Activated CD8-positive, alpha-beta memory T cell treated with anti-CD3 and anti-CD28 coated beads, Interleukin-2, amount 50 U/mL, for 48 hours (primary cell): ENCODE measurements around the gene GMDS.

ENCODE experiments used
- DNase-seq: peaks from one replicate; pipeline ENCODE4 v3.0.0-alpha.2; 2020

The GMDS gene

DNA sequence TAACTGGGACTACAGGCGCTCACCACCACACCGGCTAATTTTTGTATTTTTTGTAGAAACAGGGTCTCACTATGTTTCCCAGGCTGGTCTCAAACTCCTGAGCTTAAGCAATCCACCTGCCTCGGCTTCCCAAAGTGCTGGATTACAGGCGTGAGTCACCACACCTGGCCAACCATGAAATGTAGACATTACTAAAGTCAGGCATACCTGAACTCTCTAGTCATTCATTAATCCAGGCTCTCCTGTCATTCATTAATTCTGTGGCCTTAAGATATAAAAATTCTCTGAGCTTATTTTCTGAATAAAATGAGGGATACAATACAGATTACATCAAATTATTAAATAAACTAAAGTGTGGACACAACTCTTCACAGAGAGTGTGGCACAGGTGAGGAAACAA lies 159.7 kb downstream of the GMDS start:
- no peak for DNase-seq

DNA sequence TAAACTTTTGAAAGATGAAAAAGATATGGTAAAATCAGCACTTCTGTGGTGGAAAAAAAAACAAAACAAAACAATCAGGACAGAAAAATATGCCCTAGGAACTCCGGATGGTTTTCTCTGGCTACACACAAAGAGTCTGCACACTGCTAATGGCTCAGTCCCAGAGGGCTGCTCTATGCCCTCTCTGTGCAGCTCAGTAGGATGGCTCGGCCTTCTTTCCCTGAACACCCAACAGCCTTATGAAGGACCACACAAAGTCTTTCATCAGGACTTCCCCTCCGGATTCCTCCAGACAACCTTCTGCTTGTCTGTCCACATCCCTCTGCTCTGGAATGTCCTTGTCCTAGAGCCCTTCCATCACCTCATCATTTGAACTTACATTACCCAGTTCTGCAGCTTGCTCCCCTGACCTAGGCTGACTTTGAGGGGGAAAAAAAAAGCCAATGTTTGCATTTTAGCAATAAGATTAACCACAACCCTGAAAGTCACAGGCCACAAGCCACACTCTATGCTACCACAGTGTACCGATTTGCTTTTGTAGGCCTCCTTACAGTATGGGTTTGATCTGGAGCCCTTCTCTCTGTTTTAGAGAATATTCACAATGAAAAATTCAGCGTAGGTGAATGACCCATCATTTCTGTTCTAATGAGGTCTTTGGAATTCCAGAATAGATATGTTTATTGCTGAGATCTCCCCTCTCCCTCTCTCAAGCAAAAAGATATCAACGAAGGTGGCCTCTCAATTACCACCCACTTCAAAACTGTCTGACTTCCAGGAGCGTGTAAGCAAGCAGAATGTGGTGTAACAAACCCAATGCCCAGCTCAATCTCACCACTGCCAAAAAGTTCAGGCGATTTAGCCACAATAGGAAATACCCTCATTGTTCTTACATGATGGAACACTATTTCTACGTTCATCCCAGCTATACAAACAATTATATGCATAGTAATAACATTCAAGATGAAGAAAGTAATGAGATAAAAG lies 164.0 kb downstream of the GMDS start:
- DNase-seq, result no peak

DNA sequence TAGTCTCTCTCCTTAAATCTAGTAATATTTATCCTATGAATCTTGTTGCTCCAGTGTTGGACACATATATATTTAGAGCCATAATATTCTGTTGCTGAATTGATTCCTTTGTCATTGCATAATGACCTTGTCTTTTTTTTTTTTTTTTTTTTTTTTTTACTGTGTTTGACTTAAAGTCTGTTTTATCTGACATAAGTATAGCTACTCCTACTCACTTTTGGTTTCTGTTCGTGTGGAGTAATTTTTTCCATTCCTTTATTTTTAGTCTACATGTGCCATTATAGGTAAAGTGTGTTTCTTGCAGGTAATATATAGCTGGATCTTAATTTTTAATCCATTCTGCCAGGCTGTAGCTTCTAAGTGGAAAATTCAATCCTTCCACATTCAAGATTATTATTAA lies 166.5 kb downstream of the GMDS start:
- no peak for DNase-seq

DNA sequence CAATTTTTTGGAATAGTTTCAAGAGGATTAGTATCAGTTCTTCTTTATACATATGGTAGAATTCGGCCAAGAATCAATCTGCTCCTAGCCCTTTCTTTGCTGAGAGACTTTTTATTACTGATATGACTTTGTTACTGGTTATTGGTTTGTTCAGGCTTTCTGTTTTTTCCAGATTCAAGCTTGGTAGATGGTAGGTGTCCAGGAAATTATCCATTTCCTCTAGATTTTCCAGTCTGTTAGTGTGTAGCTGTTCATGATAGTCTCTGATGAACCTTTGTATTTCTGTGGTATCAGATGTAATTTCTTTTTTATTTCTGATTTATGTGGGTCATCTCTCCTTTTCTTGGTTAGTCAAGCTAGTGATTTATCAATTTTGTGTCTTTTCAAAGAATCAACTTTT lies 167.6 kb downstream of the GMDS start:
- no peak for DNase-seq

DNA sequence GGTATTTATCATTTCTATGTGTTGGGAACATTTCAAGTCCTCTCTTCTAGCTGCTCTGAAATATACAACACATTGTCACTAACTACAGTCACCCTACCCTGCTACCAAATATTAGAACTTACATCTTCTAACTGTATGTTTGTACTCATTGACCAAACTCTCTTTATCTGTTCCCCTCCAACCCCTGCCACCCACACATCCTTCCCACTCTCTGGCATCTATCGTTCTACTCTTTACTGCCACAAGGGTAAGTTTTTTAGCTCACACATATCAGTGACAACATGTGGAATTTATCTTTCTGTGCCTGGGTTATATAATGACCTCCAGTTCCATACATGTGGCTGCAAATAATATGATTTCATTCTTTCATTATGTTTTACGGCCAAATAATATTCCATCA lies 171.9 kb downstream of the GMDS start:
- DNase-seq, result no peak

DNA sequence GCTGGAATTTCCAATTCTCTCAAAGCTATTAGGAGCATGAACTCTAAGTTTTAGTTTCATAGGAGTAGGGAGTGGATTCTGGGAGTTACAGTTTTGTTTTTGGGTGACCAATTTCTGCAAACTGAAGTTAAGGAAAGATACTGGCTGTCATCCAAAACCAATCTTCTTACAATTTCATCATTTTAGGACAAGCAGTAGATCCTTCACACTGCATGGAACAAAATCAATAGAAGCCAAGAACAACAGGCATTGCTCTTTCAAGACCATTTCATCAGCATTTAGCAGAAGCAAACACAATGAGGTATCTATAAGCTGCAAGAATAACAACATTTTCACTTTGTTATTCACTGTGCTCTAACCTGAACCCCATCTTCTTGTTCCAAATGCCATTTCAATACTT lies 173.0 kb downstream of the GMDS start:
- no peak for DNase-seq

DNA sequence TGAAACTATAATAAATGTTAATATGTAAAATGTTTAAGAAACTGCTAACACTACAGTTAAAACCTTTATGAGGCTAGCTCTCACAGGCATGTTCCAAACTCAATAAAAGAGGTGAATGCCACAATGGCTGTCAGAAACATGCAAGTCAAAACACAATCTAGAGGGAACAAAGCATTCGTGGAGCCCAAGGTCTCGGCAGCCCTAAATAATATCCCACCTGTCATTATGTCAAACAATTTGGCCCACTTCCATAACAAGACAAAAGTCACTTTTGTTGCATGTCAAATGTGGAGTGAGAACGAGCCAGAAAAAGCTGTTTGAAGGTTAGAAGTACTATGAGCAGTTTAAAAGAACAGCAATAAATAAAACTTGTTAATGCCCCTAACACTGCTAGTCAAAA lies 181.9 kb downstream of the GMDS start:
- no peak for DNase-seq

DNA sequence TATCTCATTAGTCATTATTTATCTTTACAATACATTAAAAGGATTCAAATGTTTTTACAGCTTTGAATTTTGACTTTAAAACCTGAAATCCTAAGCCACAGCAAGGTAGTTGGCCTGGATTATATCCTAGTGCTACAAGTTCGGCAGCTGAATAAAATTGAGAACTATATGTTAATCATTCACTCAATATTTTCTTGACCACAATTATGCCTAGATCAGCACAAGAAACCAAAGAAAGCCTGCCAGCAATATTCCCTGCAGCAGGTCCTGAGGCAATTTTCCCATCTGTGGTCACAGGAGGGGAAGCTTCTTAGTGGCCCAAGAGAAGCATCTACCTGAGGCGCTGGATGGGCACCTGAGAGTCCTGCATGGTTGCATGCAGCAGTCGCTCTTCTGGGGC lies 183.5 kb downstream of the GMDS start:
- DNase-seq, result no peak

DNA sequence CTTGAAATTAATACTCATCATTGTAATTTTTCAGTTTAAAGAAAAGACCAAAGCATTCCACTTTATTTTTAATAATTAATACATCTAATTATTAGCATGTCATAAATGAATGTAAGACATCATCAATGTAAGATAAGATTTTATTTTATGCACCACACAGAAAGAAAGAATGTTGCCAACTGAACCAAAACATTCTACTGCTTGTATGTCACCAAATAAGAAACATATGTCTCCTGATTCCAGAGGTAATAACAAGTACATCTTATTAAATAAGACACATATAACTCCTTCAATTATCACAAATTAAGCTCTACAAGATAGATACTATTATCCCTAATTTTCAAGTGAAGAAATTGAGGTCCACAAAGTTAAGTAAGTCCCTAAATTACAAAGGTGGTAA lies 189.5 kb downstream of the GMDS start:
- DNase-seq, result no peak

DNA sequence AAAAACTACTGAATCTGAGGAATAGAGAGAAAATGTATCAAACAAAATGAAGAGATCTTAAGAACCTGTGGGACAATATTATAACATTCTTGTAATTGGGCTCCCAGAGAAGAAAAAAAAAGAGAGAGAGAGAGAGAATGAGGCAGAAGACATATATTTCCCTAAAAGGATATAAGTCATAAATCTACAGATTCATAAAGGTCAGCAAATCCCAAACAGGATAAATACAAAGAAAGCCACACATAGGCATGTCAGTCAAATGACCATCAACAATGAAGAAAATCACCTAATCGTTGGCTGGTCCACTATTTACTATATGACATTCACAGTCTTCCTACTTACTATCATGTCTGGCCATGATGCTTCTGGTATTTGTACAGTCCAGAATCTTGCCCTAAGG lies 190.3 kb downstream of the GMDS start:
- DNase-seq, result no peak

DNA sequence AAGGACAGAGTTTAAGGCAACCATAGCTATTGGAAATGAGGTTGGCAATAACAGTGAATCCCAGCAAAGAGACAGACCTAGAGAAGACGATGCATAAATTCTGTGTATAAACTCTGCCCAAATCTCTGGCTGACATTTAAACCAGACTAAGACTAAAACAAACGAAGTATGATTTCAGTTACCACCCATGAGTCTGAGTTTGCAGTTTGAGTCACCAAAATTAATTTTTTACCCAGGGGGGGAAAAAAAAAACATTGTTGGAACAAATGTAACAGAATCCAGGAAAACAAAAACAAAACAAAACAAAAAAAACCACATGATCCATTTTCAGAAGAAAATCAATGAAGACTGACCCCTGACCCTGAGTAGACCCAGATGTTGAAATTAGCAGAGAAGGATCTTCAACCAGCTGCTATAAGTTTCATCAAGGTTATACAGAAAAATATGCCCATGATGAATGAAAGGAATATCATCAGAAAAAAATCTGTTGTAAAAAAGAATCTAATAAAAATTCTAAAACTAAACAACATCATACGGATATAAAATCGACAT lies 190.8 kb downstream of the GMDS start:
- DNase-seq, result no peak

DNA sequence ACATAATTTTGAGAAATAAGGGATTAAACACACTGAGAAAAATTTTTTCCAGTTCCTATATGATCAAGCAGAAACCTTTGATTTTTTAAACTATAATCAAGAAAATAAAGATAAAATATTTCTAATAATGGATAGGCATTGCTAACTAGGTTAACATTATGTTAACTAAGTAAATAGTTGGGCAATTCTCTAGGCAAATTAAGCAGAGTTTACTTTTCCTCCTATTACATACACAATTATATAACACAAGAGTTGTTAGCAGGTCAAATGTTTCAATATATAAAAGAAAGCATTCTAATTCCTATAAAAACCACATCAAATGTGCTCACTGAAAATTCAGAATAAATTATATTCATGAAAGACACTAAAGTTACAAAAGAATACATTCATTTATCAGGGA lies 191.7 kb downstream of the GMDS start:
- DNase-seq, result no peak

DNA sequence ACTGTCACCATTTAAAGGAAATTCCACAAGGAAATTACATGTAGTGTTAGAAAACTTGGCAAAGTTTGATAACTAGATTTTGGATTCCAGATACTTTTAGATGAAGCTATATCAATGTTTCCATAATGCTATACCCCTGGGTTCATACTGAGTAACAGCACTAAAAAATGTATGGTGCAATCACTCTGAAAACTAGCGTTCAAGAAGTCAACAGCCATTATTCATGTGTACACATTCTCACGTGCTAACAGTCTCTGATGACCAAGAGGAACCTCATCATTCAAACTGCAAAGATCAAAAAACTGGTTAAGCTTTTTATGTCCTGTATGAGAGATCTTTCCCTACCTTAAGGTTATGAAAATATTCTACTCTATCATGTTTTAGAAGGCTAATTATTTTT lies 197.6 kb downstream of the GMDS start:
- no peak for DNase-seq

DNA sequence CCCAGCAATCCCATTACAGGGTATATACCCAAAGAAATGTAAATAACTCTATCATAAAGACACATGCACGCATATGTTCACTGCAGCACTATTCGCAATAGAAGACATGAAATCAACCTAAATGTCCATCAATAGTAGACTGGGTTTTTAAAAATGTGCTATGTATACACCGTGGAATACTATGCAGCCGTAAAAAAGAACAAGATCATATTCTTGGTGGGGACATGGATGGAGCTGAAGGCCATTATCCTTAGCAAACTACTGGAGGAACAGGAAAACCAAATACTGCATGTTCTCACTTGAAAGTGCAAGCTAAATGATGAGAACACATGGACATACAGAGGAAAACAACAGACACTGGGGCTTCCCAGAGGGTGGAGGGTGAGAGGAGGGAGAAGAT lies 201.2 kb downstream of the GMDS start:
- no peak for DNase-seq

DNA sequence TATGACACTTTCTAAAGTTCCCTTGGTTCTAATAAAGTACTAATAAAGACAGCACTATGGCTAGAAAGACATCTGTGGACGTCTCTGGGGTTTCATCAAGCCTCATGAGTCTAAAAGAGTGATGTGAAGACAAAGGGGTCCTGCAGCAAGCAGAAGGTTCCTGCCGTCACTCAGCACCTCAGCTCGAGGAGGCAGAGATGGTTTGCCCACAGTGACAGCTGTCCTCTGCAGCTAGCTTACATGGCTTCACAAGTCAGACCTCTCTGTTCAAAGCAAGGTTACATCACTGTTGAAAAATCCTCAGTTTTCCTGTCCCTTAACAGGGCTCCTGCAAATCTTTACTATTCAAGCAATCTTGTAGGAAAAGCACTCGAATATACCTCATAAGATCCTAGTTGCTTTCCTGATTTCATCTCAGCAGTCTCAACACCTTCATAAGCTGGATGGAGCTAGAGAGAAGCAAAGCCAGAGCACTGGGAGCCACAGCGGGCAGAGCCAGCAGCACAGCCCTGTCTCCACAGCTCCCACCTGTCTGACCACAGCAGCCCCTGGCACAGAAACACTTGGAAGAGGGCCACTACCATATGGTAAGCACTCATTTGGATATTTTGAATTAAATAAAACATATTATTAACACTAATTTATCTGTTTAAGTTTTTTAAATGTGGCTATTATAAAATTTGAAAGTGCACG lies 202.3 kb downstream of the GMDS start:
- DNase-seq, result no peak

DNA sequence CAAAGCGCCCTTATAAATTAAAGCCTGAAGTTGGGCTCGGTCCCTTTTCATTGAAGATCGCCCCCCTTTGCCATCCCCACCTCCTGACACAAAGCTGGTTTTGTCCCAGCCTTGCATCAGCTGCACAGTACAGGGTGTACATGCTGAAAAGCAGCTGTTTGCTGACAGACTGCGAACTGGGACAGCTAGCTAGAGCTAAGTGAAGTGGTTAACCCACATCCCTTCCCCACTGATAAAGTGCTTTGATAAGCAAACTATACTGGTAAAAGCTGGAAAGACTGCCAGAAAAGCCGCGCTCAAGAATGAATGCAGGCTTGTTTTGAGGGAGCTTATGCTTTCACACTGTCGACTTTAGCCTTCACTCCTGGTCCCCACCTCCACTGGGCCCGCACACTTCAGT lies 207.3 kb downstream of the GMDS start:
- DNase-seq, result no peak

DNA sequence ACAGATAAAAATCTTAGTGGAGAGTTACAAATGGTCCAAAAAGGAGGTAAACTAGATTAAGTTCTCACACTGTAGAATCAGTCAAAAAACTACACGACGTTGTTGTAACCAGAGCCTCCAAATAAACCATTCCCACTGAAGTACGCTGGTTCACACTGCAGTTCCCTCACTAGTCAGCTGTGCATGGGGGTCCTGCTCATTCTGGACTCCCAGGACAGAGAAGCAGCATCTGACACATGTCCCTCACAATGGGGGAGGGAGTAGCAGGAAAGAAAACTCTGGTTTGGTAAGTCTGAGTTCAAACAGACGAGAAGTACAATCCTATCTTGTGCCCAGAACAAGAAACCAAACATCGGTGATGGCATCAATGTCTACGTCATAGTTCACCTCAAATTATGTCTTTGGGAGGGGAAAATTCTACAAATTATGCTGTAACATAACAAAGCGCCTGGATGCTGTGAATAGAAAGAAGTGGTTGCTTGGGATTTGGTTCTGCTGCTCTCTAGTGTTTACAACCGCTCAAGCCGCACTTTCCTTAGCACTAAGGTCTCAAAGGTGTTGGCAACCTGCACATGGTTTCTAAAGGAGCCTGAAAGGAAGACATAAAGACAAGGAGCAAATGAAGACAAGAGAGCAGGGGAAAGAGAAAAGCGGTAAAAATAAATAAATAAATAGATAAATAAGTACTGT lies 208.0 kb downstream of the GMDS start:
- no peak for DNase-seq

DNA sequence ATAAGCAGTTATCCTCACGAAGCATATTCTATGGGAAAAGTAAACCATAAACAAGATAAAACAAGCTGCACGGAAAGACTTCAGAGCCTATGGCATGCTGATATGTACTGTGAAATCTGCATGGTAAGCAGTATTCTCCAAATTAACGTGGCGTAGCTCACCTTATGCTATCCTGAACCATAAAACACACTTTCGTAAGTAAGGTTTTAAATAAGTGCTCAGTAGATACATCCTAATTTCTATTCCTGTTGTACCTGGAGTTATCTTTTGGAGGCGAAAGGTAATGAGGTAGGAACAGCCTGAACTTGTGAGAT lies 208.7 kb downstream of the GMDS start:
- DNase-seq, result no peak

DNA sequence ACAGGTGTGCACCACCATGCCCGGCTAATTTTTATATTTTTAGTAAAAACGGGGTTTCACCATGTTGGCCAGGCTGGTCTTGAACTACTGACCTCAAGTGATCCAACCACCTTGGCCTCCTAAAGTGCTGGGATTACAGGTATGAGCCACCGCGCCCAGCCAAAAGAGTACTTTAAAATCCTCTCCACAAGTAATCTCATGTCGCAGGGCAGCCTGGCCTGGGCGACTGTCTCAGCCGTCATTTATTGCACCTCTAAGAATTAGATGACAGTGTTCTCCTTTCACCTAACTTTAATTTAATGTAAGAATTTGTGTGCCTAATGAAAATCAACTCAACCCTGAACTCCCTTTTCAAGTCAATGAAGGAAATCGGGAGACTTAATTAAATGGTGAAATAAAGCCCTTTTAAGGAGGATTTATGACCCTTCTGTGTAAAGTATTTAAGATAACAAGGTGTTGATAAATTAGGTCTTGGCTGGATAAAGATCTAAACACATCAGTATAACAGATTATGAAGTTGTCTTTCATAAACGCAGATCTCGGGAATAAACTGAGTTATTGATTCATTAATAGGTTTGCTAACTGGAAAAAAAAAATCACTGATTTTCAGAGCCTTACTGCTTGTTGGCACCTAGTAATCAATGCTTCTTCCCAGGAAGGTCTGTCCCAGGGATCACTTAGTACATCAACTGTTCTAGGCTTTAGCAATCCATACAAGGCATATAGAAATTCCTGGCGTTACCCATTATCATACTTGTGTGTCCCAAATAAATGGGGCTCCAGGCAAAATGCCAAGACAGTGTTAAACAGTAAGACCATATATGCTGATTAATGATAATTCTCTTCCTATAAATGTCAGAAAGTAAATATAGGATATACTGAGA lies 209.3 kb downstream of the GMDS start:
- DNase-seq, result no peak

DNA sequence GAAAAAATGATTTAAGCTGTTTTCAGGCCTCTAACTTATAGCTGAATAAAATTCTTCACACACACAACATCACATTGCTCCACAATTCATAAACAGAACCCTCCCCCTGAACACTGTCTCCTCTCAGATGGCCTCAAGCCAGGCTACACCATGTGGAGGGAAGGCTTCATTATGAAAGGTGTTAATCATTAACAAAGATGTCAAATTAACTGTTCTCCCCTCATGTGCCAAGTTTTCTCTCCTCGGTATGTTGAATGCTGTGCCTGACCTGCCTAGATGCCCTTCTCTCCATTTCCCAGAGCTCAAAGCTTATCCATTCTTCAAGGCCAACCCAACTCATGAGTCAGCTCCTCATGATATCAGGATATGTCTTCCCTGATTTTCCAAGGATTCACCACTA lies 210.4 kb downstream of the GMDS start:
- no peak for DNase-seq

DNA sequence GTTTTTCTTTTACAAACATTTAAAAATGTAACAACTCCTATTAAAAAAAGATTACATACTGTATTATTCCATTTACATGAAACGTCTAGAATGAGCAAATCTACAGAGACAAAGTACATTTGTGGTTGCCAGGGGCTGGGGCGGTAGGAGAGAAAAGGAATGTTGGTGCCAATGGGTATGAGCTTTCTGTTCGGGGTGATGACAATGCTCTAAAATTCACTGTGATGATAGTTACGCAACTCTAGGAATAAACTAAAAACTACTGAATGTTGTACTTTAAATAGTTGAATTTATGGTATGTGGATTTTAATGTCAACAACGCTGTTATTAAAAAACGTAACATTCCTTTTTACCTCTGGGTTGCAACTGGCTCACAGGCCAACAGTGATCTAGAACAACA lies 211.1 kb downstream of the GMDS start:
- no peak for DNase-seq

DNA sequence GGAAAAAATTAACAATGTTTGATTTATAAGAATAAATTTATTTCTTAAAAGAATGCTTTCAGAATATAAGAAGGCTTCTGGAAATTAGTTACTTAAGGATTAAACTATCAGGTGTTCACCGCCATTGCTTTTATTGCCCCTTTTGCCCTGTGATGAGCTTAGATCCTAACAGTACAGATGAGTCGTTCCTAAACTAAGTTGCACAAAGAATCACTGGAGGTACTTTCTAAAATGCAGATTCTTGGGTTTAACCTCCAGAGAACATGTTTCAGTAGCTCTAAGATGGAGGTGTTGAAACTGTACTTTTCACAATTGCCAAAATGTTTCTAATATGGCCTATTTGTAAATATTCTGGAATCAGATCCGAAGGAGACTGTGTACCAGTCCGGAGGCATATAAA lies 211.9 kb downstream of the GMDS start:
- DNase-seq, result no peak
